ENCODE measurements around the gene CHST11.

CHST11 gene

DNA sequence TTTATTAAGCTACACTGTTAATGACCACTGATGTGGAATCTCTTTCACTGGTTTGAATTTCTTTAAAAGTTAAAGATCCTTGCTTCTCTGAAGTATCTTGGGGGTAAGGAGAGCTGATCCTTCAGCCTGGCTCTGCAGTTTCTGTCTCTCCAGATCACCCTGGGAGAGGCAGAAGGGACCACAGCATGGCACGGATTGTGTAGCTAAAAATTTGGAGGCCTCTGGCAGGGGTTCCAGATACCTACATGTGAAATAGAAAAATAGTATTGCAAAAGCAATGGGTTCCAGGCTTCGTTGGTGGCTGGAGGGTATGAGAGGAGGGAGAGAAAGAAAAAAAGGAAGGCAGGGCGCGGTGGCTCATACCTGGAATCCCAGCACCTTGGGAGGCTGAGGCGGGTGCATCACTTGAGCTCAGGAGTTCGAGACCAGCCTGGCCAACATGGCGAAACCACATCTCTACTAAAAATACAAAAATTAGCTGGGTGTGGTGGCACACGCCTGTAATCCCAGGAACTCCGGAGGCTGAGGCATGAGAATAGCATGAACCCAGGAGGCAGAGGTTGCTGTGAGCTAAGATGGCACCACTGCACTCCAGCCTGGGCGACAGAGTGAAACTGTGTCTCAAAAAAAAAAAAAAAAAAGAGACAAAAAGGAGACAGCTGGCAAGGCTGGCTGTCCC is 3.4 kb downstream of the CHST11 start:
- no peak for DNase-seq (ENCODE audit: low read depth in 2 of 2)

- DNase-seq (ENCODE audit: low read depth in 2 of 2), result no peak
These were observed 4.4 kb downstream of the CHST11 start for GRCh38 chr12:104460973-104461698.

- no peak for DNase-seq (ENCODE audit: low read depth in 2 of 2)
These were observed 5.6 kb downstream of the CHST11 start for GRCh38 chr12:104462325-104462724.

- DNase-seq (ENCODE audit: low read depth in 2 of 2), result no peak
These were observed 6.2 kb downstream of the CHST11 start for GRCh38 chr12:104462931-104463339.

DNA sequence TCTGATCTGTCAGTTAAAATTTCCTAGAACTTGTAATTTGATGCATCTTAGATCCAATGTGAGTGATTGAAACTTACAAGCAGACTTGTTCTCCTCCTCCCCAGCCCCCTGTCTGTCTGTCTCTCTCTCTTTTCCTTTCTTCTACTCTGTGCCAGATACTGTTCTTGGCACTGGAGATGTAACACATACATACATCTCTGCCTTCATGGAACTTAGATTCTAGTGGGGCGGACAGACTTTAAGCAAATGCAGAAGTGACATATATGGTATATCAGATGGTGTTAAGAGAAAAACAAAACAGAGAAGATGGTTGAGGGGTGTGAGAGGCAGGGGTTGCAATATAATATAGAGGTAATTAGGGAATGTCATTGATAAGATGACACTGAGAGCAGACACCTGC is 6.6 kb downstream of the CHST11 start:
- DNase-seq (ENCODE audit: low read depth in 2 of 2), result no peak

- DNase-seq (ENCODE audit: low read depth in 2 of 2), result no peak
These were observed 8.2 kb downstream of the CHST11 start for GRCh38 chr12:104464899-104465298.

GRCh38 chr12:104466709-104467345 is 10.1 kb downstream of the CHST11 start:
- no peak for DNase-seq (ENCODE audit: low read depth in 2 of 2)

DNA sequence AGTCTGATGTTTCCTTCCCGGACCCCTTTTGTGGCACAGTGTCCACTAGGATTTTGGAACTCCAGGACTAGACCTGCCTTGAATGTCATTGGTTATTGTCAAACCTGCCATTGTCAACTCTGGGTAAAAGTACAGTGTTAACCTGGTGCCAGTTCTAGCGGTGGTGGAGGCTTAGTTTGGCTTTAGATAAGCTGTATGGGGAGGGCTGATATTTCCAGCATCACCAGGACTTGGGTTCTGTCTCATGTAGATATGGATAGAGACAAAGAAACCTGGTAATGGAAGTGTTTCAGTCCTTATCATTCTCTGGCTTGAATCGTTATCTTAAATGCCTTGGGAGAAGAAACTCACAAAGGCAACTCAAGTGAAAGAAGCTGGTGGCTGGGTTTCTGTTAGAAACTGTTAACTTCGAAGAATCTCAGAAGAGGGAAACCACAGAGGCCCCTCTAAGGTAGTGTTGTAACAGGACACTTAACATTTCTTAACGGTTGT is 10.6 kb downstream of the CHST11 start:
- no peak for DNase-seq (ENCODE audit: low read depth in 2 of 2)

- no peak for DNase-seq (ENCODE audit: low read depth in 2 of 2)
These were observed 11.6 kb downstream of the CHST11 start for GRCh38 chr12:104468371-104468770.

DNA sequence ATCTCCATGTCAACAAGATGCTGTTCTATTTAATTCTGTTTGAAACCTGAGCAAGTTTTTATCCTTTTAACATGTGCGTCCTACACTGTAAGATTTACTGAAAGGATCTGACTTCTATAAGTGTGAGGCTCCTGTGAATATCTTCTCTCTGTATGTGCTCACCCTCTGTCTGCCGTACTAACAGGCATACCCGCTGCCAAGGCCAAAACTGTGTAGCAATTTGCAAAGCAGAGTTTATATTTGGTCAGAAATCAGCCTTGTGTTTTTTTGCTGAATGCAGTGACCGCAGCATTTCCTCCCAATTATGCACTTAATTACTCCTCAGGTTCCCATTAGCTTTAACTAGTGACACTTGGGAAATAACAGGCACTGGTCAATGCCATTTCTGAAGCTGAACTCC is 12.3 kb downstream of the CHST11 start:
- DNase-seq (ENCODE audit: low read depth in 2 of 2), result no peak

- DNase-seq (ENCODE audit: low read depth in 2 of 2), result no peak
These were observed 12.8 kb downstream of the CHST11 start for GRCh38 chr12:104469523-104469922.

GRCh38 chr12:104470521-104470920 is 13.8 kb downstream of the CHST11 start:
- no peak for DNase-seq (ENCODE audit: low read depth in 2 of 2)

- DNase-seq (ENCODE audit: low read depth in 2 of 2), result no peak
These were observed 14.6 kb downstream of the CHST11 start for GRCh38 chr12:104471336-104471735.

- DNase-seq (ENCODE audit: low read depth in 2 of 2), result no peak
These were observed 16.0 kb downstream of the CHST11 start for GRCh38 chr12:104472748-104473147.

GRCh38 chr12:104473374-104473983 is 16.7 kb downstream of the CHST11 start:
- no peak for DNase-seq (ENCODE audit: low read depth in 2 of 2)

GRCh38 chr12:104475271-104475670 is 18.5 kb downstream of the CHST11 start:
- no peak for DNase-seq (ENCODE audit: low read depth in 2 of 2)

DNA sequence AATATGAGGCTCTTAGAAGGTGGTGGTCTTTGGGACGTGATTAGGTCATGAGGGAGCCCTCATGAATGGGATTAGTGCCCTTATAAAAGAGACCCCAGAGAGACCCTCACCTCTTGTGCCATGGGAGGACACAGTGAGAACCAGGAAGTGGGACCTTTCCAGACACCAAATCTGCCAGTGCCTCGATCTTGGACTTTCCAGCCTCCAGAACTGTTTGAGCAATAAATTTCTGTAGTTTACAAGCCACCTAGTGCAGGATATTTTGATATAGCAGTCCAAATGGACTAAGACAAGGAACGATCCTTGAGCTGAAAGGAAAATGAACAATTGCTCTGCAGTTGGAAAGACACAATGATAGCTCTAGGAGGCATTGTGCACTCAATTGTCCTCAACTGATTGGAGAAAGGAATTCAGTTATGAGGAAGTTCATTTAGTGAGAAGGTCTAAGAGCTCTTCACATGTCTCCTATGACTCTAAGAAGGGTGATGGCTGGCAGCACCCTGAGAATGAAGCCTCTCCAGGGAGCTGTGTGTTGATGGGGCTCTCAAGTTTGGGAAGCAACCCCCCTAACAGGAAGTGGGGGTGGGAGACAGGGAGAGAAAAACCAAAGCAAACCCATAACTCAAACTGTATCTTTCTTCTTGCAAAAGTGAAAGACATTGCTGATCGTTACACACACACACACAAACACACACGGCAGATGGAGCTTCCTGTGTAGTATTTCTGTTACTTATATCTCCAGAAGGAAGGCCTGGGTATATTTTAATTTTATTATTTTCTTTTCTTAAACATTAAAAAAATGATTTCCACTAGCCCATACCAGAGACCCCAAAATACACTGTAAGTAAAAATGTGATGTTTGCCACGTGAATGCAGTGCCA is 21.0 kb downstream of the CHST11 start:
- no peak for DNase-seq (ENCODE audit: low read depth in 2 of 2)

- no peak for DNase-seq (ENCODE audit: low read depth in 2 of 2)
These were observed 21.8 kb downstream of the CHST11 start for GRCh38 chr12:104478396-104479122.

DNA sequence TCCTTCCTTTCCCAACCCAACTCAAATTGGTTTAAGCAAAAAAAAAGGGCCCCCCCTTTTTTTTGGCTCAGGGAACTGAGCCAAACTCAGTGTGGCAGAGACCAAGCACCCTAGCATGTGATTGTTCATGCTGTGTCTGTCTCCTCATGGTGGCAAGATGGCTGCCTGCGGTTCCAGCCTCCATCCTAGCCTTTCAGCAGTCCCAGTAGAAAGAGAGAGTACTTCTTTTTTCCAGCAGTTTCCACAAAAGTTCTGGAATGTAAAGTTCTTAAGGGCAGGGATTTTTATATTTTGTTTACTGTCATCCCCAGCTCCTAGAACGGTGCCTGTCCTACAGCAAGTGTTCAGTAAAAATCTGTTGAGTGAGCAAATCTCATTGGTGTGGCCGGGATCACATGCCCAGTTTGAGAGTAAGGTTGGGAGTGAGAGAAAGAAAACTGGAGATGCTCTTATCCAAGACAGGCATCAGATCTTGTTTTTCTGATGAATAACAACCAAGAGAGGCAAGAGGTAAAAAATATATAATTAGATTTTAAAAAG is 22.4 kb downstream of the CHST11 start:
- DNase-seq (ENCODE audit: low read depth in 2 of 2), result no peak

DNA sequence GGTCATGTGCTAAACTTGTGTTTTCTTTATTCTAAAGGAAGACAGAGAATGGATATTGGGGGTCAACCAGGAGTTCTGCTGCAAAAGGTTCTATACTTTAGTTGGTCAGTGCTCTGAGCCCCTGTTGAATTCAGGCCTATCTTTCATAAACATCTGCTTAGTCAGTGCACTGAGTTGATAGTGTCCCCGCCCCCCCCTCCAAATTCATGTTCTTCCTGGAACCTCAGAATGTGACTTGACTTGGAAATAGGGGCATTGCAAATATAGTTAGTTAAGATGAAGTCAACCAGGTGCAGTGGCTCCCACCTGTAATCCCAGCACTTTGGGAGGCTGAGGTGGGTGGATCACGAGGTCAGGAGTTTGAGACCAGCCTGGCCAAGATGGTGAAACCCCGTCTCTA is 23.3 kb downstream of the CHST11 start:
- no peak for DNase-seq (ENCODE audit: low read depth in 2 of 2)
